Measurements from ENCODE around the gene CHRNA5. TPM values are rescaled to one million over a fixed set of nuclear protein-coding genes. Genes with fewer than 3 reads are reported as not detected.
"Not testable (repeated sequence)": the region's sequence is repeated elsewhere in the genome, so short reads cannot be mapped to it uniquely, and the experiment has no call there.

CHRNA5 gene
- polyA plus RNA-seq, 1 experiment = 1.1 TPM

- TF ChIP-seq, protein P1, sequence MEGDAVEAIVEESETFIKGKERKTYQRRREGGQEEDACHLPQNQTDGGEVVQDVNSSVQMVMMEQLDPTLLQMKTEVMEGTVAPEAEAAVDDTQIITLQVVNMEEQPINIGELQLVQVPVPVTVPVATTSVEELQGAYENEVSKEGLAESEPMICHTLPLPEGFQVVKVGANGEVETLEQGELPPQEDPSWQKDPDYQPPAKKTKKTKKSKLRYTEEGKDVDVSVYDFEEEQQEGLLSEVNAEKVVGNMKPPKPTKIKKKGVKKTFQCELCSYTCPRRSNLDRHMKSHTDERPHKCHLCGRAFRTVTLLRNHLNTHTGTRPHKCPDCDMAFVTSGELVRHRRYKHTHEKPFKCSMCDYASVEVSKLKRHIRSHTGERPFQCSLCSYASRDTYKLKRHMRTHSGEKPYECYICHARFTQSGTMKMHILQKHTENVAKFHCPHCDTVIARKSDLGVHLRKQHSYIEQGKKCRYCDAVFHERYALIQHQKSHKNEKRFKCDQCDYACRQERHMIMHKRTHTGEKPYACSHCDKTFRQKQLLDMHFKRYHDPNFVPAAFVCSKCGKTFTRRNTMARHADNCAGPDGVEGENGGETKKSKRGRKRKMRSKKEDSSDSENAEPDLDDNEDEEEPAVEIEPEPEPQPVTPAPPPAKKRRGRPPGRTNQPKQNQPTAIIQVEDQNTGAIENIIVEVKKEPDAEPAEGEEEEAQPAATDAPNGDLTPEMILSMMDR (IDR thresholded peaks at IDR 0.05; ENCODE audit: insufficient read depth, low read depth, low read length) = no peak
- H3K4me3 ChIP-seq (ENCODE audit: low read depth, low read length) = no peak overlapping the region
- ChIA-PET CTCF (interaction anchor here (1.1 to 1.4 kb wide), 2 partner anchors 12 to 14 kb away, joined by 4 to 5 read pairs; no protein-coding TSS in a partner anchor), POLR2A (no interaction called here)
- DNase-seq (ENCODE audit: low read depth) = no peak
- H3K27me3 ChIP-seq (ENCODE audit: control insufficient read depth, insufficient read depth, low read length) = no peaks in the 10 kb centered on the region
- H3K36me3 ChIP-seq (ENCODE audit: control insufficient read depth, insufficient read depth, low read length) = no peaks in the 10 kb centered on the region
These were observed 39.1 kb downstream of the CHRNA5 start for GRCh38 chr15:78604420-78604819.

GRCh38 chr15:78605201-78605600 lies 39.9 kb downstream of the CHRNA5 start:
- Histone ChIP-seq H3K4me3 (ENCODE audit: low read depth, low read length) (no peak overlapping the region), H3K27me3 (ENCODE audit: control insufficient read depth, insufficient read depth, low read length) (no peaks in the 10 kb centered on the region), H3K36me3 (ENCODE audit: control insufficient read depth, insufficient read depth, low read length) (no peaks in the 10 kb centered on the region)
- DNase-seq (ENCODE audit: low read depth) = no peak
- TF ChIP-seq, protein P1 (IDR thresholded peaks at IDR 0.05; ENCODE audit: insufficient read depth, low read depth, low read length) = no peak
- POLR2A ChIA-PET = no interaction called here
- CTCF ChIA-PET = interaction anchor here (1.4 to 1.7 kb wide), 2 partner anchors 11 to 104 kb away, joined by 5 to 7 read pairs; no protein-coding TSS in a partner anchor

GRCh38 chr15:78605680-78606079 lies 40.4 kb downstream of the CHRNA5 start:
- DNase-seq (ENCODE audit: low read depth) = no peak
- H3K4me3 ChIP-seq (ENCODE audit: low read depth, low read length) = no peak overlapping the region
- CTCF ChIA-PET = interaction anchor here (0.6 to 1.7 kb wide), 2 partner anchors 11 to 104 kb away, joined by 3 to 7 read pairs; no protein-coding TSS in a partner anchor
- POLR2A ChIA-PET = no interaction called here
- TF ChIP-seq, protein P1 (IDR thresholded peaks at IDR 0.05; ENCODE audit: insufficient read depth, low read depth, low read length) = no peak
- no peaks in the 10 kb centered on the region for H3K27me3 ChIP-seq (ENCODE audit: control insufficient read depth, insufficient read depth, low read length)
- no peaks in the 10 kb centered on the region for H3K36me3 ChIP-seq (ENCODE audit: control insufficient read depth, insufficient read depth, low read length)

- POLR2A ChIA-PET; H3K36me3 ChIP-seq (ENCODE audit: control insufficient read depth, insufficient read depth, low read length); DNase-seq (ENCODE audit: low read depth); H3K27me3 ChIP-seq (ENCODE audit: control insufficient read depth, insufficient read depth, low read length); H3K4me3 ChIP-seq (ENCODE audit: low read depth, low read length); CTCF ChIA-PET: not testable (repeated sequence)
These were observed 44.2 kb downstream of the CHRNA5 start for GRCh38 chr15:78609551-78609950.

DNA sequence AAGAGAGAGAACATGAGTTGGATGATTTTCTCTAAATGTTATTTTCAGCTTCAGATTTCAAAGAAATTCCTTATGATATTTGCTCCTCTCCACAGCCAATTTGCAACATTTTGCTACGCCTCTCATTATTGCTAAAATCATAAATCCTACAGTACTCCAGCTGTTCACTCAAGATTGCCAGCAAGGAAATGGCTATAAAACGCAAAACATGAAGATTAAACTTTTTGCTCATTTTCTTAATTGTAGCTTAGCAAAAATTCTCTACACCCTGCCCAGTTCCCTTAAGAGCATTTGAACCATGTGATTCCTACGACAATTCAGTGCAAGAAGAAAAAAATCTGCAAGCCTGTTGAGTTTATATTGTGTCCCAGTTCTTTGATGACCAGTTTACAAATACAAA lies 48.7 kb downstream of the CHRNA5 start:
- CTCF ChIA-PET = interaction anchor here (0.8 to 8.0 kb wide), 3 partner anchors 12 to 137 kb away, joined by 3 to 83 read pairs (median 3); no protein-coding TSS in a partner anchor
- TF ChIP-seq, protein P1 (IDR thresholded peaks at IDR 0.05; ENCODE audit: insufficient read depth, low read depth, low read length) = no peak
- Histone ChIP-seq H3K36me3 (ENCODE audit: control insufficient read depth, insufficient read depth, low read length) (no peaks in the 10 kb centered on the region), H3K27me3 (ENCODE audit: control insufficient read depth, insufficient read depth, low read length) (no peaks in the 10 kb centered on the region; the same call in none of the 2 replicates), H3K4me3 (ENCODE audit: low read depth, low read length) (no peak overlapping the region)
- no peak for DNase-seq (ENCODE audit: low read depth)
- POLR2A ChIA-PET = no interaction called here

DNA sequence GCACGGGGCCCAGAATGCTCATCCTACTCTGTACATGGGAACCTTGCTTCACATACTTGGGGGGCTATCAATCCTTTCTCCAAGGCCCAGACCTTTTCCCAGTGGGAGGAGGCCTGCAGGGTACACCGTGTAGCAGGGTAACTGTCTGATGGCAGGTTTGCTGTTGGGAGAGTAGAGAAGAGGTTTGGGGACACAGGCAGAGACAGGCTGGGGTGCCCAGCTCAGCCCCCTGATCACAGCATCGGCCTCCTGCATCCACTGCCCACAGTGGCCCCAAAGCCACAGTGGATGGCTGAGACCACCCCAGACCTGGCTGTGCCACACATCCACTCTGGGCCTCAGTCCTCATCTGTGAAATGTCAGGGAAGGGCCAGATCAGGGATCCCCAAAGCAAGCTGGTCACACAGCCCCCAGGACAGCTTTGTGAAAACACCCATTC lies 49.9 kb downstream of the CHRNA5 start:
- no peak overlapping the region for H3K4me3 ChIP-seq (ENCODE audit: low read depth, low read length)
- H3K27me3 ChIP-seq (ENCODE audit: control insufficient read depth, insufficient read depth, low read length) = peaks cover 10% of the 10 kb centered on the region
- CTCF ChIA-PET = interaction anchor here (1.8 to 8.0 kb wide), 2 partner anchors 11 to 94 kb away, joined by 5 to 83 read pairs; no protein-coding TSS in a partner anchor
- no peak for DNase-seq (ENCODE audit: low read depth)
- POLR2A ChIA-PET = no interaction called here
- H3K36me3 ChIP-seq (ENCODE audit: control insufficient read depth, insufficient read depth, low read length) = no peaks in the 10 kb centered on the region
- TF ChIP-seq, protein P1 (IDR thresholded peaks at IDR 0.05; ENCODE audit: insufficient read depth, low read depth, low read length) = no peak
